Umbilical cord (tissue), 2 donors: Measurements from ENCODE around the gene SH3BP2. TPM values are rescaled to one million over a fixed set of nuclear protein-coding genes. Genes with fewer than 3 reads are reported as not detected.
A peak's percentile ranks its signal among the peaks of the same experiment; 100 is the strongest.

ENCODE experiments used
- DNase-seq: peaks from one replicate; pipeline ENCODE4 v3.0.0-alpha.2; 2015; ENCODE audit warnings: low spot score
- total RNA-seq: library from RNA; depleted of rRNA; stranded (reverse); fragments of >200 nt; gene quantifications from one replicate; pipeline ENCODE4 v1.2.3, GENCODE V29; 2014; ENCODE audit warnings: low replicate concordance; ENCODE audit not compliant: insufficient read depth

SH3BP2 gene
- total RNA-seq, 1 donor from 2014 or later = 41.2 TPM

DNA sequence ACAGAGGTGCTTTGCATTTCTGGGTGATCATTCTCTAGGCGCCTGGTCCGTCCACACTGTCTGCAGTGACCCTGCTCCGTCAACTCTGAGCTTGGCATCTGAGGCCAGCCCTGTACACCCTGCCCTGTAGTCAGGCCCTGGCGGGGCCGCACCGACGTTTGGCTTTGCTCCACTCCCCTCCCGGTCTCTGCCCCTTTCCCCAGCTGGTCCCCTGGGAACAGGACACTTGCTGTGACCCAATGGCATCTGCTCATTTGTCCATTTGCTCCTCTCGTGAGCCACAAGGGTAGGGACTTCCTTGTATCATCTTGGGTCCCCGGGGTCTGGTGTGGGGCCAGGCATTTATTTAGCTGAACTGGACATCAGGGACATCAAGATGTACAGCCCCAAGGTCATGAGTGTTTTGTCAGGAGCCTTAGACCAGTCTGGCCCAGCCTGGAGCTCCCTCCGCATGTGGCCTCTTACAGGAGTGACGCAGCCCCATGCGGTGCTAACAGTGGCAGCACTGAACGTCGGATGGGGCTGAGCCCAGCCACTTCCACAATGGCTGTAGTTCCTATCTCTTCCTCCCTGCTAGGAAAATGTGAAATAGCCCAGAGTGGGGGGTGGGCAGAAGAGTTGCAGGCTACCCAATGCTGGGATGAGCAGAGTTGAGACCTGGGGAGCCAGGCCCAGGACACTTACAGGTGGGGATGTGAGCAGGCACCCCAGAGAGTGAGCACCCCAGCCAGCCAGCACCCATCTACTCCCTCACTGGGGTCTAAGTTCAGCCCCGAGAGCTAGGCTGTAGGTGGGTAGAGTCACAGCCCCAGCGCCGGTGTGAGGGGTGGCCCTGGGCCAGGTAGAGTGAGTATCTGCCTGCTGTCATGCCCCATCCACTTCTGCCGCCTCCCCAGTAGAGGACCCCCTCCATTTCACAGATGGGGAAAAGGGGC lies 2.0 kb upstream of the SH3BP2 start:
- no peak for DNase-seq

- DNase-seq = no peak
Measured at GRCh38 chr4:2791518-2792395, 1.1 kb upstream of the SH3BP2 start.

- no peak for DNase-seq
Measured at GRCh38 chr4:2792396-2792710, 532 bp upstream of the SH3BP2 start.

DNA sequence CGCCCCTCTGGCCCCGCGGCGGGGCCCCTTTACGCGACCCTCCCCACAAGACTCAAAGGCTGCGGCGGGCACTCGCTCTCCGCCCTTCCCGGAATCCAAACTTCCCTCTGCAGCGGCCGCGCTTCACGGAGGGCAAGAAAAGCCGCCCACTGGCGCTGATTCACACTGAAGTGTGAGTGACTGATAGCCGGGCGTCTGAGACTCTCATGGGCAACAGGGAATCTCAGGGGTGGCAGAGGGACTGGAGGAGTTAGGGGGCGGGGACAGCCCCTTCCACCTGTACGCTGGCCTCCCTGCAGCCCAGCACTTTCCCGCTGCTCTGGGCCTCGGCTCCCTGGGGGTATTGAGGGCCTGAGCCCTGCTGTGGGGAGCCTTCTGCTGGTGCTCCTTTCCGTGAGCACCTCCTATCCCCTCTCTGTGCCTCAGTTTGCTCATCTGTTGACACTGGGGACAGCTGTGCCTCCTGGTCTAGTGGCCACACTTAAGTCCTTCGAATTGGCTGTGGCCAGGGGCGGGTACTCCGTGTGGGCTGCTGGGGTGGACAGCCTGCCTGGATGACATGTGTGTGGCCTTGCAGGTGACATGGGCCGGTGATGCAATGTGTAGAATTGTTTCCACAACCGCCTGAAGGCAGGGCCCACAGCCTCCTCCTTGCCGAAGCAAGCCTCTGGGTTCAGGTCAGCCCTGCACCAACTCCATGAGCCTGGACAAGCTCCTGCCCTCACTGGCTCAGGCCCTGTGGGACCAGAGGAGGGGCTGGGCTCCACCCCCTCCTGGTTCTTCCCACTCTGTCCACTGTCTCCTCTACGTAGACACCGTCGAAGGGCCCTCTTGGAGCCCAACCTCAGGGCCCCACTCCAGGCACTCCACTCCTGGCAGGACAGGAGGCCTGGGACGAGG lies 951 bp downstream of the SH3BP2 start:
- DNase-seq = no peak

GRCh38 chr4:2794486-2795299 lies 1.8 kb downstream of the SH3BP2 start:
- DNase-seq = peak; percentile 87

- DNase-seq = no peak
Measured at GRCh38 chr4:2795300-2795892, 2.5 kb downstream of the SH3BP2 start.

DNA sequence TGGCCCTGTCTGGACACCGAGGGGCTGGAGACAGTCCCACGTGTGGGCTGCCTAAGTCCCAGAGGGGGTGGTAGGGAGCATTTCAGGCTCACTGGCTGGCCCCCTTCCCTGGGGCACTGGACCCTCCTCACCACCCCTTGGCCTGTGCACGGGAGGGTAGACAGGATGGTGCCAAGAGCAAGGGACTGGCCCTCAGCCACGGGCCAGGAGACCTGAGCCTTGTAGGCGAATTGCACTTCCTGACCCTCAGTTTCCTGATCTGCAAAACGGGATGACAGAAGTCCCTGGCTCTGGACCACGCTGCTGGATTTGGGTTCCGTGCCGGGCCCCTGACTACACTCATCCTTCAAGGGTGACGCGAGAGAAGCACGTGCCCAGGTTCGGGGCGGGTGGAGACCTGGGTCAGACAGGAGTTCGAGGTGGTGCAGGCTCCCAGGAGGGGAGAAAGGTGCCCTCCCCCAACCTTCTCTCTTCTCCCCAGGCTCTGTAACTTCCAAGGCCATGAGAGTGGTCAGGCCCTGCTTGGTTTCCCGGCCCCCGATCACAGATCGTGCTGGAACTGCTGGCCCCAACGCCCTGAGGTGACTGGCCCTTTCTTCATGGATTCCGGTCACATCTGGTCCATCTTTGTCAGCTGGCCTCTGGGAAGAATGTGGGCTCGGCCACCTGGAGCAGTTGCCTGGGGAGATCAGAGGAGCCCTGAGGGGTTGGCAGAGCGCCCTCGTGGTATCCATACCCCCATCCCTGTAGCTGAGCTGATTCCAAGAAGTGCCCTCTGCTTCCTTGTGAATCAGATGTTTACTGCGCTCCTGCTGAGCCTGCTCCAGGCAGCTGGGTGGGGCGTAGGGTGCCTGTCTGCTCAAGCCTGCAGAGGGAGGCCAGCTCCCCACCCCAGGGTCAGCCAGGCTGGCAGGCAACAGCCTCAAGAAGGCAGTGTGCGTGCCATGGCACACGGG lies 3.3 kb downstream of the SH3BP2 start:
- DNase-seq = no peak

DNA sequence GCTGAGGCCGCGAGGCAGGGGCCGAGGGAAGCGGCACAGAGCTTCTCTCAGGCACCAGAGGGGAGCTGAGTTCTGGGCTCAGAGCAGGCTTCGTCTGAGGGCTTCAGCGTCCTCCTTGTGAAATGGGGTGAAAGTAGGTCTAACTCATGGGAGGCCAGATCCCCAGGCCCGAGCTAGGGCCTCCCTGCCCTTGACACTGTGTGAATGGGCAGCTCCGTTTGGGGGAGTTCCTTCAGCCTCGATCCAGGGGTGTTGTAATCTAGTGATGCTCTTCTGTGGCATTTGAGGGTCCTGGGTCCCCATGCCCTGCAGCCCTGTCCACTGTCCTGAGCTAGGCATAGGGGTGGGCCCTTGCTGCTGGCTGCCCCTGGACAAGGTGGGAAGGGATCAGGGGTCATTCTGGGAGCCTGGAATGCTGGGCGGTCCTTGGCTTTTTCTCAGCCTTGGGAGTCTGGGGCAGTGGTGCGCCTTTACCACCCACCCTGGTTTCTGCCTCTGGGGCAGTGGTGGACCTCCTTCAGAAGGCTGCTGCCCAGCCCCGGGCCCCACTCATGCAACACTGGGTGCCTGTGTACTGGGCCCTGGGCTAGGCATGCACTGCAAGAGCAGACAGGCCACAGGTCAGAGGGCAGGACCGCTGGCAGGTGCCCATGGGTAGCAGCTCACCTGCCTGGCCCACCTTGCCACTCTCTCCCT lies 4.1 kb downstream of the SH3BP2 start:
- DNase-seq = no peak

DNA sequence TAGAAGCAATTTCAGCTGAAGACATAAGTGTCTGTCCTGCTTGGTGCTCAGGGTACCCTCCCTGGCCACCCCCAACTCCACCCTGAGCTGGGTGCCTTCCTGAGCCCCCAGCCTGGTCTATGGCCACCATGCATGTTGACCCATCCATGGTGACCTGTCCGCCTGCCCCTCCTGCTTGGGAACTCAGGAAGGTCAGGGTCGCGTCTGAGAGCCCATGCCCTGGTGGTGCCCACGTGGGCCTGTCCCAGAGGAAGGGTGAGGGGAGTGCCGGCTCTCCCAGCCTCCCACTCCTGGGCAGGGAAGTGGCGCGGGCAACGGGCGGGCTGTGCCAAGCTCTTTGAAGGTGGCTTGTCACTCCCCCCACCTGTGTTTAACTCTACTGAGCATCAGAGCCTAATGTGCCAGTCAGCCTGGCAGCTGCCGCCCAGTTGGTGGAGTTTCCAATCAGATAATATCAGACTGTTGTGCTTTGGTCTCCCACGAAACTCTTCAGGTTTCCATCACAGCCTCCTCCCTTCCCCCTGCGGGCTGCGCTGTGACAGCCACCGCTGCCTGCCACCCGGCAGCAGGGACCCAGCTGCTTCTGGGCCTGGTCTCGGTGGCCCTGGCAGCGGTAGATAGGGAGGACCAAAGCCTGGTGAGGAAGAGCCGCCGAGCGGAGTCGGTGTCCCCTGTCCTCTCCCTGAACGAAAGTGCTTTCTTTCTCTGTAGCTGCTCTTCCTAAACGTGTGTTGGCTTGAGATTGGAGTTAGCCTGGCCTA lies 4.8 kb downstream of the SH3BP2 start:
- DNase-seq = no peak

DNA sequence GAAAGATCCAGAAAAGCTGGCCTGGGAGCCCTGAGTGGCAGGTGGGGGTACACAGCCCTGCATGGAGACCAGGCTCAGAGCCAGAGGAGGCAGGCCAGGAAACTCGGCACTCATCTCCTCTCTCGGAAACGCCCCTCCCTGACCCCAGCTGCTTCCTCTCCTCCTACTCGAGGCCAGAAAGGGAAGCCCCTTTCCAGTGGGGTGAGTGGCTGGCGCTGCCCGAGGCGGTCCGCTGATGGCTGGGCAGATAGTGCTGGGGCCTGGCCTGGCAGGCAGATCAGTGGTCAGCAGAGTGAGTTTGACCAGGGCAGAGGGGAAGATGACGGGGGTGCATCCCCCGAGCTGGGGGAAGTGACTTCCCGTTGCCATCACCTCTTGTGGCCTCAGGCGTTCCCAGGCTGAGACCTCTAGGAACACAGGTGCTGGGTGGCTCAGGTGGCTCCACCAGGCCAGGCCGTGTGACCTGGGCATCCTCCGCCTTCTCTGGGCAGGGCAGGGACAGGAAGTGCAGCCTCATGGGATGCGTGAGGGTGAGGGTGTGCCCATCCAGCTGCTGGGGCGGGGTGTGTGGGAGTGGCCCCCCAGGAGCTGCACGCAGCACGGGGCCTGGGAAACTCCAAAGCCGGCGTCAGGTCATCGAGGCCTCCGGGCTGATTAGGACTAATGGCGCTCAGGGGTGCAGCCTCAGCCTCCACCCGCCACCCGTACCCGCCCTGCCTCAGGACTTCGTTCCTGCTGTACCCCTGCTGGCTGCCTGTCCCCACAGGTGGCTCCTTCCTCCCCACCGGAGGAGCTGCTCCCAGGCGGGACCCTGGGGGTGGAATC lies 5.7 kb downstream of the SH3BP2 start:
- DNase-seq = peak; percentile 77

DNA sequence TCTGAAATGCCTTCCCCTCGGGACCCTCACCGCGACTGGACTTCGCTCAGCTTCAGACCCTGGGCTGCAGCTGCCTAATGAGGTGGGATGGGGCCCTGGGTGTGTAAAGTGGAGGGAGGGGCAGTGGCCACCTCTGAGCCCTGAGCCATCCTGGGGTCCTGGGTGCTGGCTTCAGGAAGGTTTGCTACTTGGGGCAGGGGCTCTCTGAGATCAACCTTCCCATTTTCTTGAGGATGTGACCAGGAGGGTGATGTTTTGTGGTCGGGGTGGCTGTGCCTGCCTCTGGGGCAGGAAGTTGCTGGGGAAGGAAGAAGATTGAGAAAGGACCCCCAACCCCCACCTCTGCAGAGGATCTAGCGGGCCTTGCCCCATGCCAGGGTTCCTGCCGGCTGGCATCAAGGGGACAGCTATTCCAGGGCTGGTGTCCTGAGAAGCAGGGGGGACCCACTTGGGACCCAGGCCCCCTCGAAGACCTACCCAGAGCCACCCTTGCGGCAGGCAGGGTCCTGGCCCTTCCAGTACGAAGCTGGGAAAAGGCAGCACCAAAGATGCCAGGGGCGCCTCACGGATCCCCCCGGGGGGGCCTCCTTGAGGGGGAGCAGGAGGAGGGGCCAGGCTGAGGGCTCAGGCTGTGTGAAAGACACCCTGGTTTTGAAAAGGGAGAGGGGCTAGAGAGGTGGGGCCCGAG lies 6.5 kb downstream of the SH3BP2 start:
- DNase-seq = no peak

GRCh38 chr4:2799971-2800690 lies 7.2 kb downstream of the SH3BP2 start:
- DNase-seq = no peak

DNA sequence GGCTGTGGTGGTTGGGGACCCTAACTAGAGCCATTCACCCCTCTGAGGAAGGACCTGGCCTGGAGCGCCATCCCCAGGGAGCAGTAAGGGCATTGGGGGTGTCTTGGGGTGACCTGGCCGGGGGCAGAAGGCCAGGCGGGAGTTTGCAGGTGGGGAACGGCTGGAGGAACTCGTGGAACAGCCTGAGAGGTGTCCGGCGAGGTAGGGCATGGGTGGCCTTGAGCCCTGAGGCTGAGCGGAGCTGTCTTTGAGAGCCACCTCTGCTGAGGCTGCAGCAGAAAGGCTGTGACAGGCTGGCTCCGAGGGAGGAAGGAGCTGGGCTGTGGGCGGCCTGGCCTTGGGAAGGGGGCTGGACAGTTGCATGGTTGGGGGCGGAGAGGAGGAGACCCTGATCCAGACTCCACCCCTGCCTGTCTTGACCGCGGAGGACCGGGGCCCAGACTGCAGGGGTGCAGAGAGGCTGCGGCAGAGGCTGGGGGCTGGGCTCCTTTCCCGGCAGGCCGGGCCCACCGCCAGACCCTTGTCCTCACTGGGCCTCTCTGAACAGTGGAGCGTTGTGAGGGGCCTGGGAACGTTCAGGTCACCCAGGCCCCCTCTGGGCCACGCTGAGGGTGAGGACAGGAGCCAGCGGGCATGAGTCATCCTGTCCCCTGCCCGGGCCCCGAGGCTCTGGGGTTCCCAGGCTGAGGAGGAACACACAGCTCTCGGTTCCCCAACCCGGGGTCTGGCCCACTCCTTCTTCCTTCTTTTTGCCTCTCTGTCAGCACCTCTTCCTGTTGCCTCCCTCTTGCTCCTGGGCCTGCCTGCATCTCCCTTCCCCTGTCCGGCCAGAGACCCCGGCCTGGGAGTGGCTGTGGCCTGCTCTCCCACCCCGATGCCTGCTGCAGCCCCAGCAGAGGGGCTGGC lies 8.1 kb downstream of the SH3BP2 start:
- peak; percentile 87 for DNase-seq
